GM13977 (cell line): ENCODE data around the gene ALK.

Experiments used
- DNase-seq: peaks from one replicate; pipeline ENCODE4 v3.0.0; 2012; ENCODE audit warnings: low spot score
- in situ Hi-C: fragments of 300-500 bp; cut with MboI; formaldehyde crosslinking; loops from one replicate; pipeline ENCODE4 v1.12.0; 2022; ENCODE audit warnings: low sequenced_read_pairs, low pct_unique_long_range_greater_than_20kb, mixed read lengths, inconsistent platforms; ENCODE audit not compliant: unreplicated experiment
- TF ChIP-seq, protein P1 (sequence below): IDR thresholded peaks from 2 replicates; pipeline ENCODE4 v1.5.1; 2012; ENCODE audit warnings: mild to moderate bottlenecking, control low read depth; ENCODE audit not compliant: insufficient read depth; ENCODE audit errors: extremely low read depth, missing control alignments

Gene ALK

DNA sequence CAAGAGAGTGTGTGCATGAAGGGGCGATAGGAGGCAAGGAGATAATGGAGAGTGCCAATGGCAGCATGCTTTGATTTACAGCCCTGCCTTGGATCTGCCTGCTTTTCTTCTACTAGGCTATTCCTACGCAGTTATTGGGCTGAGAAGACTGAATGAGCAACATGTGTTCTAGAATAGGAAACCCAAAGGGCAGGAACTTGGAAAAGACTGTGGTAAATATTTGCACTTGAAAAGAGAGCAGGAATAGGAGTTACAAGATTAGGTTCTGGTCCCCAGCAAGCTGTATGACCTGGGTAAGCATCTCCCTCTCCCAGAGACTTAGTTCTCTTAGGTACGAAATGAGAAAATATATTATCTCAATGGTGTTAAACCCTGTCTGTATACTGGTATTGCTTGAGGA is 438.5 kb downstream of the ALK start:
- TF ChIP-seq, protein P1, sequence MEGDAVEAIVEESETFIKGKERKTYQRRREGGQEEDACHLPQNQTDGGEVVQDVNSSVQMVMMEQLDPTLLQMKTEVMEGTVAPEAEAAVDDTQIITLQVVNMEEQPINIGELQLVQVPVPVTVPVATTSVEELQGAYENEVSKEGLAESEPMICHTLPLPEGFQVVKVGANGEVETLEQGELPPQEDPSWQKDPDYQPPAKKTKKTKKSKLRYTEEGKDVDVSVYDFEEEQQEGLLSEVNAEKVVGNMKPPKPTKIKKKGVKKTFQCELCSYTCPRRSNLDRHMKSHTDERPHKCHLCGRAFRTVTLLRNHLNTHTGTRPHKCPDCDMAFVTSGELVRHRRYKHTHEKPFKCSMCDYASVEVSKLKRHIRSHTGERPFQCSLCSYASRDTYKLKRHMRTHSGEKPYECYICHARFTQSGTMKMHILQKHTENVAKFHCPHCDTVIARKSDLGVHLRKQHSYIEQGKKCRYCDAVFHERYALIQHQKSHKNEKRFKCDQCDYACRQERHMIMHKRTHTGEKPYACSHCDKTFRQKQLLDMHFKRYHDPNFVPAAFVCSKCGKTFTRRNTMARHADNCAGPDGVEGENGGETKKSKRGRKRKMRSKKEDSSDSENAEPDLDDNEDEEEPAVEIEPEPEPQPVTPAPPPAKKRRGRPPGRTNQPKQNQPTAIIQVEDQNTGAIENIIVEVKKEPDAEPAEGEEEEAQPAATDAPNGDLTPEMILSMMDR: no peak
- DNase-seq: no peak
- in situ Hi-C loops: no loop called here

DNA sequence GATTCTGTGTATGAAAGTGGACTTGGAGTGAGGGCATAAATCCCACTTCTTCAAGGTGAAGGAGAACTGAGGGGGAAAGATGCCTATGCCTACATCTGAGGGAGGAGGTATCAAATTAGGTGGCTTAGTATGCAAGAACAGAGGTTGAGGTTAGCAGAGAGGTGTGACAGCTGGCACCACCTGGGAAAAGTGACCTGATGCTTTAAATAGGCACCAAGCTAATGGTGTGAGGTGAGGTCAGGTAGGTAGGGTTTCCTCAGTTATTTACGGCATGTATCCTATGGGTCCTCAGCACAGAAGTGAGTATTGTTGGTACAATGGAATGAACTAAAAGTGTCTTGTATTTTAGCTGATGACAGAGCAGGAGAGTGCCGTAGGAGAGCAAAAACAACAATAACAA is 439.0 kb downstream of the ALK start:
- in situ Hi-C loops: no loop called here
- DNase-seq: no peak
- TF ChIP-seq, protein P1: no peak

DNA sequence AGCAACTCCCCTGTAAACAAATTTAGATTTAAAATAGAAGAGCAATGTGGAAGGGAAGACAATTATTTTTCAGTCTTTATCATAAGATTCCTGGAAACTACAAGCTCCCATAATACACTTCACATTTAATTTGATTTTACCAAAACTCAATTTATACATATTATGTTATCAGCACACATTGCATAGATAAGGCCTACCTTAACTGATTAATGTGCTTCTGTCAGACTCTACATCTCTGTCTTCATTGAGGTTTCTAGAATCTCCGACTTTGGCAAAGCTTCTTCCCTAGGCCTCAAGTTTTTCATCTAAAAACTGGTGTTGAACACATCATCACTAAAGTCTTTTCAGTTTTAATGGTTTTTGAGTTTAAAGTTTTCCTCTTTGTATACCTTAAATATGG is 440.1 kb downstream of the ALK start:
- TF ChIP-seq, protein P1: no peak
- DNase-seq: no peak
- in situ Hi-C loops: no loop called here

DNA sequence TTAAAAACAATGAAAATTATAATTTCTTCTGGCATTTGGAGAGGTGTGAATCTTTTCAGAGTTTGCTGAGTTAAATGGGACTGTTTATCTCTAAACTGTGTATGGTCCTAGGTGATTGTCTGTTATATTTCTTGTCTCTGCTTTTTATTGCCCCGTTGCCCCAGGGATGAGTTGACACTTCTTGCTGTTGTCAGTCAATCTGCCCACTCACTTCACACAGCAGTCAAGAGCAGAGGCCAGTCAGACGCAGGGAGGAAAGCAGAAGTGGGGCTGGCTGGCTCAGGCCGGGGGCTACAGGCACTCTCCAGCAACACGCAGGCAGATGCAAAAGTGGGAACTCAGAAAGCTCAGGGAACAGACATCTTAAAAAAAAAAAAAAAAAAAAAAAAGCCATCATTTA is 441.0 kb downstream of the ALK start:
- DNase-seq: no peak
- in situ Hi-C loops: no loop called here
- TF ChIP-seq, protein P1: no peak

DNA sequence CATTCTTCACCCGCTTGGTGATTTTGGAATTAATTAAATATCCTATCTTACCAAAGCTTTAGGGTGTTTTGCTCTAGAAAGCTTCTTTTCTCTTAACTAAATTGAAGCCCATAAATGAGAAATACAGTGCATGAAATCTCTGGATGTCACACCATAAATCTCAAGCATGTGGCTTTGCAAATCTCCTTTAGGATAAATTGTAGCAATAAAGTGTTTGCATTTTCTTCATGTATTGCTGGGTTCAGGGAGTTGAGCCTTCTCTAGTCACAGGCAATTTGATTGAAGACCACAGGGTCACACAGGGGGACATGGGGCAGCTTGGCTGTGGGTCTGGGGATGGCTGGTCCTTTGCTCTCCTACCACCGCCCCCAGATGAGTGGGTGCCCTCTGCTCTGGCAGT is 442.0 kb downstream of the ALK start:
- in situ Hi-C loops: no loop called here

DNA sequence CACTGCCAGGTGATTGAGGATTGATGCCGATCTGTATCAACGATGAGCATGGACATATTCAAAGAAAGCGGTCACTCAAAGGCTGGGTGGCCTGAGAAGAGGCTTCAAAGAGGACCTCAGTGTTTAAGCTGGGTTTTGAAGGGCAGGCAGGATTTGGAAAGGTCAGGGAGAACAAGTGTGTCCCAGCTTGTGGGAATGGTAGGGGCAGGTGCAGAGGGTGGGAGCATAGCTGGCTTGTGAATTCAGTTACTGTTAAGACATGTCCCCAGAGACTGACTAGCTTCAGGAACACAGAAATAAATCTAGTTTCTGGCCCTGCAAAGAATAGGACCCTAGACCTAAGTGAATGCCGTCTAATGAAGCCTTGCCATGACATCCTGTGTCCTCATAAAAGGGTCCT is 442.7 kb downstream of the ALK start:
- no peak for DNase-seq
- in situ Hi-C loops: no loop called here
- TF ChIP-seq, protein P1: no peak

More for the DNA sequence above, 442.0 kb downstream of the ALK start:
- DNase-seq: no peak
- TF ChIP-seq, protein P1: no peak

DNA sequence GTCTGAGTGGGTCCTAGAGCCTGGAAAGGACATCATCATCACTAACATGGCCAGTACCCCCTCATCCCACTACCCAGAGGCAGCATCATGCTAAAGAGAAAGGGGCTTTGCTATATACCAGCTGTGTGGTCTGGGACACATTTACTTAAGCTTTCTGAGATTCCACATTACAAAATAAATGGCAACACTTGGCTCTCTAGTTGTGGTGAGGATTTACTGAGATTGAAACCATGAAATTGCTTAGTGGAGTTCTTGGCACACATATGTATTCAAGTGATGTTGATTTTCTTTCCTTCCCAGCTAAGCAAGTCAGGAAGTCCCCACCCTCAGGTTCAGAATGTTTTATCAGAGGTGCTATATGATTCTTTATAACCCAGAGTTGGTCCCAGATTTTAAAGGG is 444.2 kb downstream of the ALK start:
- in situ Hi-C loops: no loop called here
- TF ChIP-seq, protein P1: no peak
- no peak for DNase-seq
